Caco-2 (cell line): Measurements from ENCODE around the gene DGCR2. TPM values are rescaled to one million over a fixed set of nuclear protein-coding genes. Genes with fewer than 3 reads are reported as not detected.
A peak's percentile ranks its signal among the peaks of the same experiment; 100 is the strongest.

ENCODE experiments used
- BruUV-seq: library from RNA; stranded (reverse); fragments of 400-500 nt; replicated peaks from 2 replicates; lab custom pipeline; 2021; lab: Mats Ljungman, UMichigan
- CTCF ChIA-PET: fragments of 300-600 bp; sonication (Branson Sonifier 250); formaldehyde crosslinking; loops from one replicate; lab custom pipeline; 2022; ENCODE audit warnings: antibody characterized with exemption; lab: Charles Lee
- POLR2A ChIA-PET: fragments of 300-600 bp; sonication (Branson Sonifier 250); formaldehyde crosslinking; loops from one replicate; lab custom pipeline; 2022; ENCODE audit warnings: antibody characterized with exemption; lab: Charles Lee
- DNase-seq, 2 experiments: peaks; one replicate each; pipeline versions ENCODE4 v3.0.0 to v3.0.0-alpha.2; 2020 to 2022
- H3K27me3 ChIP-seq: replicated peaks from 2 replicates; pipeline ENCODE4 v1.6.0; 2011; ENCODE audit warnings: low read length; ENCODE audit not compliant: control insufficient read depth, insufficient read depth
- H3K36me3 ChIP-seq: 2 replicates; pipeline ENCODE4 v1.5.1; 2011; ENCODE audit warnings: low read length; ENCODE audit not compliant: control insufficient read depth, insufficient read depth
- H3K4me1 ChIP-seq: fragments of 250-450 bp; sonication (Bioruptor Pico); 2 replicates; pipeline ENCODE4 v1.5.1; 2020; ENCODE audit warnings: mild to moderate bottlenecking
- H3K4me3 ChIP-seq: 2 replicates; pipeline ENCODE4 v1.5.1; 2011; ENCODE audit warnings: low read depth, mild to moderate bottlenecking, control low read depth, low read length
- H3K9me3 ChIP-seq: fragments of 250-450 bp; sonication (Bioruptor Pico); 2 replicates; pipeline ENCODE4 v1.5.1; 2020; ENCODE audit warnings: mild to moderate bottlenecking, moderate library complexity
- H3K27ac Mint-ChIP-seq: one replicate; pipeline ENCODE4 v1.8.0; 2022; ENCODE audit warnings: mixed read lengths; ENCODE audit not compliant: unreplicated experiment
- H3K27me3 Mint-ChIP-seq: one replicate; pipeline ENCODE4 v1.8.0; 2022; ENCODE audit warnings: mixed read lengths; ENCODE audit not compliant: insufficient read depth, unreplicated experiment
- H3K36me3 Mint-ChIP-seq: one replicate; pipeline ENCODE4 v1.8.0; 2022; ENCODE audit warnings: mild to moderate bottlenecking, mixed read lengths; ENCODE audit not compliant: insufficient read depth, unreplicated experiment
- H3K4me1 Mint-ChIP-seq: one replicate; pipeline ENCODE4 v1.8.0; 2022; ENCODE audit warnings: low read depth, mixed read lengths; ENCODE audit not compliant: unreplicated experiment
- H3K4me3 Mint-ChIP-seq: one replicate; pipeline ENCODE4 v1.8.0; 2022; ENCODE audit warnings: mild to moderate bottlenecking, moderate library complexity, mixed read lengths; ENCODE audit not compliant: unreplicated experiment
- H3K9me3 Mint-ChIP-seq: one replicate; pipeline ENCODE4 v1.8.0; 2022; ENCODE audit warnings: mixed read lengths; ENCODE audit not compliant: unreplicated experiment
- CTCF ChIP-seq, 2 experiments: fragments of 200-600 bp in 1 of 2; IDR thresholded peaks; 1 replicate in 1 of 2; 2 replicates in 1 of 2; pipeline versions ENCODE4 v1.5.1 to v1.8.0; 2011 to 2022; ENCODE audit warnings: antibody characterized with exemption in 1 of 2, control low read depth in 1 of 2, inconsistent platforms in 1 of 2, low read depth in 1 of 2, low read length in 1 of 2, mild to moderate bottlenecking in 1 of 2, moderate library complexity in 1 of 2; ENCODE audit not compliant: insufficient read depth in 1 of 2, severe bottlenecking in 1 of 2, unreplicated experiment in 1 of 2
- intact Hi-C: fragments of 100-400 bp; cut with micrococcal nuclease; formaldehyde crosslinking; loops from one replicate; pipeline ENCODE4 v1.10.0; 2022; ENCODE audit not compliant: unreplicated experiment
- total RNA-seq: library from RNA; stranded (reverse); gene quantifications from 2 replicates; pipeline ENCODE4 v1.2.3, GENCODE V29; 2022

The DGCR2 gene
- total RNA-seq, 1 experiment from 2014 or later = 67.9 TPM

DNA sequence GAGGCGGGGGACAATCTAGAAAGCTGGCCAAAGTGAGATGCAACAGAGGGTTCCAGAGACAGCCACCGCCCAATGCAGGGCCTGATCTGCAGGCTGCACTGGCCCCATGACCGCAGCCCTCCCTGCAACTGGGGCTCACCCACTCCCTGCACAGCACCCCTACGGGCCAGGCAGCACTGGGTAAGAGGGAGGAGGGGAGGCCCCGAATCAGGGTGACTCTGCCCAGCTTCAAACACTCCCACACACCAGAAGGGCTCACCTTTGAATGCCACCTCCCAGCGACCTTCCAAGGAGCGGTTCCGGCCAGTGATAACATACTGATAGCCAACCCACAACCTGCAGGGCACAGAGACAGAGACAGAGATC lies 59.3 kb downstream of the DGCR2 start:
- no peaks in the 10 kb centered on the region for H3K9me3 Mint-ChIP-seq
- Histone ChIP-seq H3K9me3 (no peaks in the 10 kb centered on the region), H3K27me3 (no peaks in the 10 kb centered on the region), H3K4me3 (no peak overlapping the region), H3K36me3 (peaks cover 2% of the 10 kb centered on the region), H3K4me1 (no peaks in the 10 kb centered on the region; the same call in 1 of the 2 replicates)
- DNase-seq = no peak
- intact Hi-C loops = no loop called here
- ChIA-PET CTCF (no interaction called here), POLR2A (no interaction called here)
- BruUV-seq = no TSS peak
- TF ChIP-seq CTCF (IDR thresholded peaks at IDR 0.05; ENCODE audit: insufficient read depth in 1 of 2, low read depth in 1 of 2, low read length in 1 of 2, severe bottlenecking in 1 of 2, unreplicated experiment in 1 of 2) = no peak
- peaks cover 31% of the 10 kb centered on the region for H3K36me3 Mint-ChIP-seq
- no peaks in the 10 kb centered on the region for H3K4me1 Mint-ChIP-seq
- no peaks in the 10 kb centered on the region for H3K27me3 Mint-ChIP-seq
- H3K4me3 Mint-ChIP-seq = no peak overlapping the region
- H3K27ac Mint-ChIP-seq = peak overlapping the region; percentile 26

DNA sequence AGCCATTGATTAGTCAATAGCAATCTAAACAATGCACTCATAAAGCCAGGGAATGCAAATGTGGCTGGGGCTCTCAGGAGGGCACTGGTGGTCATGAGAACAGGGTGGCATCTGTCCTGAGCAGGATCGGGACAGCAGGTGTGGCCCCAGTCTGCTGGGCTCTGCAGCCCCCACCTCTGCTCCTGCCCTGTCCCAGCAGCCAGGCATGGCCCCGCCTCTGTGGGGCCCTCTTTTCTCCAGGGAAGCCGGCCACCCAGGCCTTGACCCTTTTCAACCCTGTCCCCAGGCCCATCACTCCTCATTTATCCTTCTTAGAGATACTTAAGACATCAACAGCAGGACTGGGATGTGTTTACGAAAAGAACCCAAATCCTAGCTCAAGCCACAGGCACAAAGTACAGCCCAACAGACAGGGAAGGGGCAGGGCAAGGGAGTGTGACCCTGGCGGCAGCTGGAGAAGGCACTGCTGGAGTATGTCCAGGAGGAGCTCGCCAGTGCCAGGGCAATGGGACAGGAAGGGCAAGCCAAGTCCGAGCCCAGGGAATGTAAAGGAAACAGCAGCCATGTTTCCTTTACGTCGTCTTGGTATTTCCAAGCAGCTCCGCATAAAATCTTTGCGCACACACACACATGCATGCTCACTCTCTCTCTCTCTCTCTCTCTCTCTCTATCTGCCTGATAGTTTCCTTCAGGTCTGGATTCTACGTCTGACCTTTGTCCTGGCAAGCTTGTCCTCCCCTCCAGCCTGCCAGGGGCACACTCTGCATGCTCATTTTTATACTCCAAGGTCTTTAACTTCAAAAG lies 59.9 kb downstream of the DGCR2 start:
- no peaks in the 10 kb centered on the region for H3K9me3 ChIP-seq
- H3K9me3 Mint-ChIP-seq = no peaks in the 10 kb centered on the region
- H3K27me3 Mint-ChIP-seq = no peaks in the 10 kb centered on the region
- peaks cover 27% of the 10 kb centered on the region for H3K36me3 Mint-ChIP-seq
- H3K27me3 ChIP-seq = no peaks in the 10 kb centered on the region
- intact Hi-C loops = no loop called here
- H3K27ac Mint-ChIP-seq = peak overlapping the region; percentile 26
- no peak for TF ChIP-seq CTCF (IDR thresholded peaks at IDR 0.05; ENCODE audit: insufficient read depth in 1 of 2, low read depth in 1 of 2, low read length in 1 of 2, severe bottlenecking in 1 of 2, unreplicated experiment in 1 of 2)
- no TSS peak for BruUV-seq
- H3K4me1 Mint-ChIP-seq = no peaks in the 10 kb centered on the region
- H3K4me3 Mint-ChIP-seq = no peak overlapping the region
- no peaks in the 10 kb centered on the region; the same call in 1 of the 2 replicates for H3K4me1 ChIP-seq
- ChIA-PET POLR2A (no interaction called here), CTCF (no interaction called here)
- DNase-seq = no peak
- H3K36me3 ChIP-seq = peaks cover 2% of the 10 kb centered on the region
- no peak overlapping the region for H3K4me3 ChIP-seq

DNA sequence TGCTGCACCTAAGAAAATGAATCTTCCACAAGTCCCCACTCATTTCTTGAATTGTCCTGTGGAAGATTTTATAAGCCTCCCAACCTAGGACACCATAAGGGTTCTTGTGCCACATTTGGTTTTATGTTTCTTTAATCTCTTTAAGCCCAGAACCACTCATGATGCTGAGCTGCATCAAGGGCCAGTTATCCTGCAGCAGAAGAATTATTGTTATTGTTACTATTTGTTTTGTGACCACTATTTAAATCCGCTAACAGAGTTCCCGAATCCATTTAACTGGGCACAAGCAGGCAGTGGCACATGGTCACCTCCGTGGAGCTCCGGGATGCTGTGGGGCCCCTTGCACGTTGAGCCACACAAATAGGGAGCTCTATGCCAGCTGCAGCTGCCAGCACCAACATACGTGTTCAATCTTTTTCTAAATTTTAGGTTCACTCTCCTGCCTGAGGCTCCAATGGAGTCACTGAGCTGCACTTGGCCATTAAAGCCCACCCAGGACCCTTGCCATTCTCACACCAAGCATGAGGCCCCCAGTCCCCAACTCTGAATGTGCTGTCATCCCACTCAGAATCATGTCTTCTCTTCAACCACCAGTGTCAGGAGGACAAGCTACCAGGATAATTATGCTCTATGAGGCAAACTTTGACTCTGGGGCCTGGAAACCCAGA lies 60.6 kb downstream of the DGCR2 start:
- H3K27ac Mint-ChIP-seq = no peak overlapping the region
- intact Hi-C loops = no loop called here
- no peaks in the 10 kb centered on the region for H3K27me3 ChIP-seq
- POLR2A ChIA-PET = no interaction called here
- no TSS peak for BruUV-seq
- H3K4me3 ChIP-seq = no peak overlapping the region
- peaks cover under 1% of the 10 kb centered on the region for H3K36me3 ChIP-seq
- no peak for TF ChIP-seq CTCF (IDR thresholded peaks at IDR 0.05; ENCODE audit: insufficient read depth in 1 of 2, low read depth in 1 of 2, low read length in 1 of 2, severe bottlenecking in 1 of 2, unreplicated experiment in 1 of 2)
- no peaks in the 10 kb centered on the region for H3K27me3 Mint-ChIP-seq
- CTCF ChIA-PET = no interaction called here
- no peak for DNase-seq
- peaks cover 27% of the 10 kb centered on the region for H3K36me3 Mint-ChIP-seq
- H3K4me1 Mint-ChIP-seq = no peaks in the 10 kb centered on the region
- H3K4me1 ChIP-seq = no peaks in the 10 kb centered on the region; the same call in 1 of the 2 replicates
- no peak overlapping the region for H3K4me3 Mint-ChIP-seq
- H3K9me3 Mint-ChIP-seq = no peaks in the 10 kb centered on the region
- H3K9me3 ChIP-seq = no peaks in the 10 kb centered on the region
